DMS153 treated with DMSO at 0.1 percent for 48 hours (cell line): Measurements from ENCODE around the gene AFAP1L1.
"Not testable (repeated sequence)": the region's sequence is repeated elsewhere in the genome, so short reads cannot be mapped to it uniquely, and the experiment has no call there.

Experiments used
- DNase-seq: peaks from one replicate; lab custom pipeline; 2025; ENCODE audit not compliant: unreplicated experiment; lab: John Stamatoyannopoulos, UW

AFAP1L1 gene

GRCh38 chr5:149260761-149261160, 10.9 kb upstream of the AFAP1L1 start:
- DNase-seq: no peak

DNA sequence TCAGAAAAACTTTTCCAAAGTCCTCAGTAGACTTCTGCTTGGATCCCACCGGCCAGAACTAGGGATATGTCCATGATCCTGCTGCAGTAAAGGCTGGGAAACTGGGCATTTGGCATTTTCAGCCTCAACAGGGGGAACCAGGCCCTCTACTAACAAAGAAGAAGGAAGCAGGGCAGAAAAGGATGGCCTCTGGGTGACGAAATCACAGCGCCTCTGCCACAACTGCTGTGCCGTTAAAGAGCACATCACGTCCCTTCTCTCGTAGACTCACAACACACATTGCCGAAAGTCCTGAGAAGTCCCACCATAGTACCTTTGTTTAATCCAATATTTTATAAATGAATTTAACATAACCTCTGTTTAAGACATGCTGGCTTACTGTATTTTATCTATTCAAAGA, 10.4 kb upstream of the AFAP1L1 start:
- DNase-seq: no peak

DNA sequence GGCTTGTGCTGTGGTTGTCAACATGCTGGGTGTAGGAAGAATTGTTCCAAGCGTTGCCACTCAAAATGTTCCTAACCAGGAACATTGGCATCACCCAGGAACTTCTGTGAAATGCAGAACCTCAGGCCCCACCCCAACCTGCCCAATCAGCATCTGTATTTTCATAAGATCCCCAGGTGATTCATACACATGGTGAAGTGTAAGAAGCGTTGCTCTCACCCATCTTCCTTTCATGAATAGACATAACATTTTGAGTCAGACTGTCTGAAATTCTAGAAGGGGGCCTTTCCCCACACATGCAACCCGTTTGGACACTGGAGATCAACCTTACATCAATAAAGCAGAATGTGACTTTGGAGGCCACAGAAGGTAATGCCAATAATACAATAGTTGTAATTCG, 9.3 kb upstream of the AFAP1L1 start:
- no peak for DNase-seq

DNA sequence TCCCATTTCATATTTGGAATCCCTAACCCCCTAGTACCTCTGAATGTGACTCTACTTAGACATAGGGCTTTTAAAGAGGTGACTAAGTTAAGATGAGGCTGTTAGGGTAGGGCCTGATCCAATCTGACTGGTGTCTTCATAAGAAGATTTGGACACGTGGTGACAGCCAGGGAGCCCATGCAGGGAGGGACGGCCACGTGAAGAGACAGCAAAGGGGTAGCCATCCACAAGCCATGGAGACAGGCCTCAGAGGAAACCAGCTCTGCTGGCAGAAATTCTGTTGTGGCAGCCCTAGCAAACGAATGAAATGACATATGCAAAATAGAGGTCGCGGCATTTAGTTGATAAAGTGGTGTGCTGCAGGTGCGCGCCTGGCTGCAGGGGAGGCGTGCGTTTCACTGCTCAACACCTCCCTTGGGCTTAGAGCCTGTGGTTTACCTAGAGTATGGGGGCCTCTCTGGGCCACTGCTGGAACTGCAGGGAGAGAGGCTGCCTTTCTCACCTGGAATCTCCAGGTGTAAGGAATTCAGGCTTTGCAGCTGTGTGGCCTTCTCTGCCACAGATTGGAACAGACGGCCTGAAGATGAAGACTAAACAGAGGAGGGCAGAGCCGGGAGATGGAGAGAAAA, 7.1 kb upstream of the AFAP1L1 start:
- DNase-seq: peak; percentile 22

DNA sequence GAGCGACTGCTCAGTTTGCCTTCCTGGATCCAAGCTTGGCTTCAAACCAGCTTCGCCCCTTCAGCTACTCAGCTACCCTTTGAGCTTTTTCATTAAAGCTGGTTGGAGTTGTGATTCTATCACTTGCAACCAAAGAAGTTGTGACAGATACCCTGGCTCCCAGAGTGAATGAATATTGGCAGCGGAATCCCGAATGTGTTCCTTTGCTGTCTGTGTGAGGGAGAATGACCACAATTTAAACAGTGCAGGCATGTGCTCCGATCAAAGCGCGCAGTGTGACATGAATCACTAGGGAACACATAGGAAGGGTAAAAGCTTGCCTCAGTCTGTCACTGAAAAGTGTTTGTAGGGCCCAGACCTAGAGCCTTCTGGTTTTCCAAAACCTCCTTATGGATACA, 6.6 kb upstream of the AFAP1L1 start:
- DNase-seq: no peak

DNA sequence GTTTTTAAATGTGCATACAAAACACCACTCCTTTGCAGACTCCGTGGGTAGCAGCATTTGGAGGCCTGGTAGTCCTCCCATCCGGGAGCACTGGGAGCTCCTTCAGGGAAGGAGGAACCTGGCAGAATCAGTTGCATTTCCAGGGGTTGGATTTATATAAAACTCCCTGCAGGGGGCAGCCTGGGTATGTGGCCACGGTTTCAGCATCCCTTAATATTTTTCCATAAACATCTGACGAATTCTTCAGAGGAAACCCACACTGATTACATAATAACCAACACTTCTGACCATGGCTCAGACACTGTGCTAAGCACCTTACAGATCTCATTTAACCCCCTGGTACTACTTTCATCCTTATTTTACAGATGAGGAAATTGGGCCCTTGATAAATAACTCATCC, 6.1 kb upstream of the AFAP1L1 start:
- no peak for DNase-seq

DNA sequence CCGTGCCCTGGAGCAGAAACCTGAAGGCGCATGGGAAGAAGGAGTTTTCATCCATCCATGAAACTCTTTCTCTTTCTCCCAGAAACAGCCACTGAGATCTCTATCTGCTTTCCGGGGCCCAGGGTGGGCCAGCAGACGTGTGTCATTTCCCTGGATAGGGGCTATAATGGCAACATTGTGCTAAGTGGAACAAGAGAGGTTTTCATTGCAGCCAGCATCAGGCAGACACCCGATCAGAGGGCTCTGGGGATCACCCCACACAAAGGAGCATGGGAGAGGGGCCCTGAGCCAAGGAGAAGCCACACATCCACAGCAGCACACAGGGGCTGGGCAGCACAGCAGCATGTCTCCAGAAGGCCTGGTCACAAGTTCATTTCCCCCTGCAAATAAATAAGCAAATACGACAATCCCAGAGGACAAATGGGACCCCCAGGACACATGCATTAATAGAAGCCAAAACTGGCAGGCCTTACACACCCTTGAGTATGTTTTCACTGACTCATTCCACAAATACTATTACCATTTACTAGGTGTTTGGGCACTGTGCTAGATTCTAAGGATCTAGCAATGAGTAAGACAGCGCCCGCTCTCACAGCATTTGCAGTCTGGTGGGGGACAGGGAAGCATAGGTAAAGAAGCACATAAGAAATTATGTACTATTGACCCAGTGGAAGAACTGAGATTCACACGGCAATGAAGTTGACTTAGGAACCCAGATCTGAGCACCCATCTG, 4.3 kb upstream of the AFAP1L1 start:
- no peak for DNase-seq

DNA sequence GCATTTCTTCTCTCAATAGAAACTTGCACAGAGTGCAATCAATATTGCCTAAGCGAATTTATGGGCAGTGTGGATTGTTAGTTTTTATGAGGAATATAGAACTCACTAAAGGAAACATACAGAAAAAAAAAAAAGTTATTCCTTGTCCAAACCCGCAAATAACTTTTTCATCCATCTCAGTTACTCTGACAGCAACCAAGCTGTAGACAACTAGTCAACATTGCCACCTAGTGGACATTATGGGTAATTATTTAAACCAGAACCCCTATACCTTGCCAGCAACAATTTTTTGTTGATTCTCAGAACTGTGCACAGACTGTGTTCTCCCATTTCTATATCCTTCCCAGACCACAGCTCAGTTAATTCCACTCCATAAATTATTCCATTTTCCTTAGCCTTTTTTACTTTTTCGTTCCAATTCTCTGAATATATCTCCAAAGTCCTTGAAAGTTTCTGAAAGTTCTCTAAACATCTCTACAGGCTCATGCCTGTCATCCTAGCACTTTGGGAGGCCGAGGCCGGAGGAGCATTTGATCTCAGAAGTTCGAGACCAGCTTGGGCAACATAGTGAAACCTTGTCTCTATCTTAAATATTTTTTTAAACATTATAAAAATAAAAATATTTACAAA, 2.6 kb upstream of the AFAP1L1 start:
- DNase-seq: peak; percentile 2

DNA sequence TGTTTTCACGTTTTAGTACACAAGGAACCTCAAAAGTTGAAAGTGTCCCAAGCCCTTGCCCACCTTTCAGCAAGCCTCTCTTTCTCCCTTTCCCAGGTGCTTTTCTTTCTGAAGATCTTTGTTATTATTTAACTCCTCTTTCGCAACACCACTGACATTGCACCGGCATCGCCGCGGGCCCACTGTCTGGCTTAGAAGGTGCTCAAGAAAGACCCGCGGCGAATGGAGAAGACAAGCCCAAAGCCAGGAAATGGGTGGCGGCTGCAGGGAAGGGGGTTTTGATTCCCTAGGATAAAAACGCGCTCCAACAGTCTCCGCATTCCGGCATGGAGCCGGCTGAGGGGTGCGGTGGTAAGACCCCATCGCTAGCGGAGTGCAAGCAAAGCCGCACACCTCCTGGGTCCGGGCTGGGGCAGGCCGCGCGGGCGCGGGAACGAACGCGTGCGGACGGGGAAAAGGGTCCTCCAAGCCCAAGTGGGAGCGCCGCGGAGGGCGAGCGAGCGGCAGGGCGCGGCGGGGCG, 404 bp upstream of the AFAP1L1 start:
- no peak for DNase-seq

DNA sequence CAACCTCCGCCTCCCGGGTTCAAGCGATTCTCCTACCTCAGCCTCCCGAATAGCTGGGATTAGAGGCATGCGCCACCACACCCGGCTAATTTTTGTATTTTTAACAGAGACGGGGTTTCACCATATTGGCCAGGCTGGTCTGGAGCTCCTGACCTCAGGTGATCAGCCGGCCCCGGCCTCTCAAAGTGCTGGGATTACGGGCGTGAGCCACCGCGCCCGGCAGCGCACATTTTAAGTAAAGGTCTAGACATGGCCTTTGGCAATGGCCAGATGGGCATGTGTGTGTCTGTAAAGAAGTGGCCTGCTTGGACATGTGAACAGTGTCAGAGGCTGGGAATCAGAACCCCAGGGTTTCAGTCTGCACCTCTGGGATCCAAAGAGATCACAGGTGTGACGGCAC, 1.1 kb downstream of the AFAP1L1 start:
- not testable (repeated sequence) for DNase-seq

GRCh38 chr5:149273237-149273636, 1.6 kb downstream of the AFAP1L1 start:
- DNase-seq: no peak

- no peak for DNase-seq
Measured at GRCh38 chr5:149273950-149274349, 2.3 kb downstream of the AFAP1L1 start.

GRCh38 chr5:149274939-149275338, 3.3 kb downstream of the AFAP1L1 start:
- DNase-seq: no peak

DNA sequence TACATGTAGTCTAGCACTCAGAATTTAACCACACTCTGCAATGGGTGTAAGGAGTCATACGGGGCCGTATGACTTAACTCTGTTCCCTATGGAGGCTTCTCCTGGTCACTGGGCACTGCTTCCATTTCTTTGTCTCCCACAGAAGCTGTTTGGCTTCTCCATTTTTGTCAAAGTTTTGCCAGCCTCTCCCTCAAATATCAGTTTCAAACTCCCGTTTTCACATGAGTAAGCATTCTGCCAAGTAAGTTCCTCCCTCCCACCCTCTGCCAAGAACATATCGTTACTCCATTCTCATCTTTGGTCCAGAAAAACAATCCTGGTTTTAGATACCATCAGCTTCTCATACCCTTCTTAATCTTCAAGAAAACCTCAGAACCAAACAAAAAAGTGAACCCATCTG, 6.1 kb downstream of the AFAP1L1 start:
- no peak for DNase-seq

- no peak for DNase-seq
Measured at GRCh38 chr5:149278451-149279210, 7.0 kb downstream of the AFAP1L1 start.

DNA sequence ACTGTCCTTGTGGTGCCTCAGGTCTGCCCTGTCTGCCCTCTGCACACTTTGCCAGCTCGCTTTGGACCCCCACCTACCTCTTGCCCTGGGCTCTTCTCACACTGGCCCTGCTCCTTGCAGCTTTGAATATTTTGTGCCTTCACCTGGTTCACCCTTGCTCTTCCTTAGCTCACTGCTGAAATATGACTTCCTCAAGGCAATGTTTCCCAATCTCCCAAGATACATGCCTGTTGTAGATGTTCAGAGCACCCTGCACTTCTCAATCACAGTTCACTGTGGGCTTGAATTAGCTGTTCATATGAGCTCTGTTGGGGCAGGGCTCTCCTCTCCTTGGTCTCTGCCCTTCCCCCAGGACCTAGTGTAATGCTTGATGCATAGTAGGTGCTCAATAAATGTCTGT, 8.0 kb downstream of the AFAP1L1 start:
- DNase-seq: no peak

- DNase-seq: no peak
Measured at GRCh38 chr5:149280124-149280523, 8.5 kb downstream of the AFAP1L1 start.

GRCh38 chr5:149280802-149281201, 9.1 kb downstream of the AFAP1L1 start:
- DNase-seq: no peak

DNA sequence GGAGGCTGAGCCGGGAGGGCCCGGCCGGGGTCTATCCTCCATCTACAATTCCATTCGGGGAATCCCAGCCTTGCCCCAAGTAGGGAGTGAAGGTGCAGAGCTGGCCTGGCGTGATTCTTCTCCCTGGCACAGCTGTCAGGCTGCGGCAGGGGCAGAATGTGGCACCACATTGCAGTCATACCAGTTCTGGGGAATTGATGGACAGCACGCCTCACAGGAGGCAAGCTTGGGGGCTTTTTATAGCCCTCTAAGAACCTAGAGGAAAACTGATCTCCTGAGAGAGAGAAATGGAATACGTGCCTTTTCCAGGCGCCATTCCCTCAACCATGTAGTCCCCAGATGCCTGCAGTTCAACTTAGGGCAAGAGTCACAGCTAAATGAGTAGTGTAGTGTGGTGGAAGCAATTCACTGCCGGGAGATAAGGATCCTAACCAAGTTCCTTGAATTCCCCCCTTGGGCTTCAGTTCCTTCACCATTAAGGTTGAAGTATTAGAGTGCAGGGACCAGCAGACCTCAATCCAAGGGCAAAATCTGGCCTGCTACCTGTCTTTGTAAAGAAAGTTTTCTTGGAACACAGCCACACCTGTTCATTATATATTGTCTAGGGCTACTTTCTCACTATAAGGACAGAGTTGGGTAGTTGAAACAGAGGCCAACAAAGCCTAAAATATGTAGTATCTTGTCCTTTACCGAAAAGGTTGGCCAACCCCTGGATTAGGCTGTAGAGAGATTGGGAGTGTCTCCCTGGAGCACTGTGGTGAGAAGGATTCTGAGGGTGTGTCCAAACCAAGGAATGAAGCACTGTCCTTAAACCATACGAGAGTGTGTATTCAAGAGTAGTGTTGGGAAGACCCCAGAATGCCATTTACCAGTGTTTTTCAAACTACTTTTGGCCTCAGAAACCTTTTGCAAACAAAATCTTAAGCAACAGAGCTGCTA, 10.6 kb downstream of the AFAP1L1 start:
- no peak for DNase-seq

DNA sequence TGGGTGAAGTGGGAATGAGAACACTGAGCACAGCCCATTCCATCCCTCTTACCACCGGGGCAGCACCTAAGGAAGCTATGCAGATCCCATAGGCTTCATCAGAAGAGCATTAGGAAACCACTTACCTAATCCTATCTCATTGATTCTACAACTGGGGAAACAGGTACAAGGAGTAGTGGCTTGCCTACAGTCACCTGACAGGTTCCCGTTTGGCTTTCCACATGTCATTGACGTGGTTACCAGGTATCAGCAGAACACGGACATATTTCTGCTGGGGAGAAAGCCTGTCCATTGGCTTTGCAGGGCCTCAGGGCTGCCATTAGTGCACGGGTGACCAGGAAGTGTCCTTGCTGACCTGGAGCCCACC, 11.3 kb downstream of the AFAP1L1 start:
- no peak for DNase-seq
